Right ventricle myocardium inferior (tissue), 1 donor: ENCODE measurements around the gene HPS4. TPM values are rescaled to one million over a fixed set of nuclear protein-coding genes. Genes with fewer than 3 reads are reported as not detected.
"Not testable (repeated sequence)": the region's sequence is repeated elsewhere in the genome, so short reads cannot be mapped to it uniquely, and the experiment has no call there.

Source experiments
- ATAC-seq: fragments of 200-7000 bp; cut with Tn5 transposase; one replicate; pipeline ENCODE4 v1.9.1; 2020; ENCODE audit warnings: mild to moderate bottlenecking, moderate library complexity
- DNase-seq: peaks from one replicate; pipeline ENCODE4 v3.0.0; 2021; ENCODE audit errors: missing footprints
- intact Hi-C: fragments of 100-400 bp; cut with DNase I; formaldehyde crosslinking; loops from one replicate; pipeline ENCODE4 v1.11.0; 2022
- total RNA-seq: library from RNA; stranded (reverse); fragmentation: NEBNext Ultra II Directional; extraction: Animal tissue kit (Norgen Biotek cat#: 25700); gene quantifications from one replicate; pipeline ENCODE4 v1.2.1, GENCODE V29; 2021
- donor health status: DM: no; HTN: yes; CAD: no; lungs with severe emphysema.

Gene HPS4
- total RNA-seq, 1 donor from 2014 or later: 8.5 TPM

- intact Hi-C loops: no loop called here
- DNase-seq (no peak), ATAC-seq (no peak)
Measured at GRCh38 chr22:26431261-26431995, 52.2 kb downstream of the HPS4 start.

GRCh38 chr22:26430600-26430999, 53.0 kb downstream of the HPS4 start:
- ATAC-seq: no peak
- intact Hi-C loops: no loop called here

GRCh38 chr22:26429458-26430286, 53.9 kb downstream of the HPS4 start:
- DNase-seq: no peak
- no peak for ATAC-seq
- intact Hi-C loops: no loop called here

More at GRCh38 chr22:26430600-26430999, 53.0 kb downstream of the HPS4 start:
- DNase-seq: no peak

- intact Hi-C loops: no loop called here
Measured at GRCh38 chr22:26428515-26429457, 54.8 kb downstream of the HPS4 start, which contains the start of gene ASPHD2. Gene ASPHD2, plus strand, starts transcription at chr22:26429260. Its CDS starts 4,356 bp downstream, at chr22:26433616.

GRCh38 chr22:26426924-26427323, 56.7 kb downstream of the HPS4 start:
- DNase-seq (no peak), ATAC-seq (no peak)
- intact Hi-C loops: no loop called here

More at GRCh38 chr22:26428515-26429457, 54.8 kb downstream of the HPS4 start, which contains the start of gene ASPHD2:
- ATAC-seq: peak; percentile 74
- peak; percentile 85 for DNase-seq

GRCh38 chr22:26418620-26419019, 65.0 kb downstream of the HPS4 start:
- ATAC-seq: no peak
- intact Hi-C loops: no loop called here
- no peak for DNase-seq

GRCh38 chr22:26417406-26417805, 66.2 kb downstream of the HPS4 start:
- intact Hi-C loops: no loop called here
- no peak for ATAC-seq
- no peak for DNase-seq

GRCh38 chr22:26416670-26417276, 66.8 kb downstream of the HPS4 start:
- intact Hi-C loops: no loop called here
- no peak for ATAC-seq
- DNase-seq: no peak

- no peak for DNase-seq
- intact Hi-C loops: no loop called here
- ATAC-seq: no peak
Measured at GRCh38 chr22:26416256-26416655, 67.3 kb downstream of the HPS4 start.

- DNase-seq (no peak), ATAC-seq (no peak)
- intact Hi-C loops: no loop called here
Measured at GRCh38 chr22:26414347-26414746, 69.2 kb downstream of the HPS4 start.

- DNase-seq (no peak), ATAC-seq (no peak)
- intact Hi-C loops: no loop called here
Measured at GRCh38 chr22:26410386-26410785, 73.2 kb downstream of the HPS4 start.

- DNase-seq (no peak), ATAC-seq (no peak)
- intact Hi-C loops: no loop called here
Measured at GRCh38 chr22:26409719-26410335, 73.8 kb downstream of the HPS4 start.

- ATAC-seq, DNase-seq, intact Hi-C loops: not testable (repeated sequence)
Measured at GRCh38 chr22:26408562-26409220, 74.9 kb downstream of the HPS4 start.

GRCh38 chr22:26406118-26406517, 77.5 kb downstream of the HPS4 start:
- DNase-seq: no peak
- intact Hi-C loops: no loop called here
- ATAC-seq: no peak

- peak; percentile 34 for ATAC-seq
- DNase-seq: no peak
- intact Hi-C loops: no loop called here
Measured at GRCh38 chr22:26404851-26405421, 78.6 kb downstream of the HPS4 start.

GRCh38 chr22:26401726-26402125, 81.9 kb downstream of the HPS4 start:
- intact Hi-C loops: no loop called here
- ATAC-seq (no peak), DNase-seq (no peak)
